HG02981 (cell line): ENCODE measurements around the gene CDK14.
"Not testable (repeated sequence)": the region's sequence is repeated elsewhere in the genome, so short reads cannot be mapped to it uniquely, and the experiment has no call there.

Experiments
- ATAC-seq: cut with Tn5 transposase; IDR thresholded peaks from one replicate; pipeline ENCODE4 v1.9.1; 2021; ENCODE audit warnings: mild to moderate bottlenecking, moderate library complexity; ENCODE audit not compliant: unreplicated experiment

The CDK14 gene

DNA sequence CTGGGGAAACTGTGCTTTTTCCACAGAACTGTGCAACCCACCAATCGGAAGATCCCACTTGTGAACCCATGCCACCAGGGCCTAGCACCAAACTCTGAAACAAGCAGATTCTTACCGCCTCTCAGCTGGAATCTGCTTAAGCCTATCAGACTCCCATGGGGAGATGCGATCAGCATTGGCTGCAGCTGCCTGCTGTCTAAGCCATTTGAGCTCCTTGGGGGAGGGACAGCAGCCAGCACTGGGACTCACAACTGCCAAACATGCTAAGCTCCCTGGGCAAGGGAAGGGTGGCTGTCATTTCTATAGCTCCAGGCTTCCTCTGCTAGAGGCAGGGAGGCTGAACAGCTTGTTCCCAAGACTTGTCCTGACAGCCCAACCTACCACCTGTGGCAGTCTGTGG is 283.8 kb downstream of the CDK14 start:
- ATAC-seq = no peak

- ATAC-seq = no peak
Observed at GRCh38 chr7:90886416-90886815, 290.3 kb downstream of the CDK14 start.

DNA sequence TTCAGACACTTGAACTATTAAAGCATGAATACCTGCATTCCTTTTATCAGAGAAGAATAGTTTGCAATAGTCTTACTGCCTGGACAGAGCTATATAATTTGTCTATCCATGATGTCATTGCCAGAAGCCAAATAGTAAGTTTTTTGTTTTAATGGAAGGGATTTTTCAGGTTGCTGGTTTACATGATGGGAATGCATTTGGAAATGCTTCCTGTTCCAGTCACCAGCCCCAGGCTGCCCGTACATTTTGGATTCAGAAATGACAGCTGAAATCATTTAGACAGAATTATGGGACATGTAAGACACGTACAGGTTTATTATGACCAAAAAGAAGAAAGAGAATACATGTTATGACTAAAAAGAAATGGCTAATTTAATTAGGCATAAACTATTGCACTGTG is 293.1 kb downstream of the CDK14 start:
- no peak for ATAC-seq

- no peak for ATAC-seq
Observed at GRCh38 chr7:90889644-90890043, 293.5 kb downstream of the CDK14 start.

DNA sequence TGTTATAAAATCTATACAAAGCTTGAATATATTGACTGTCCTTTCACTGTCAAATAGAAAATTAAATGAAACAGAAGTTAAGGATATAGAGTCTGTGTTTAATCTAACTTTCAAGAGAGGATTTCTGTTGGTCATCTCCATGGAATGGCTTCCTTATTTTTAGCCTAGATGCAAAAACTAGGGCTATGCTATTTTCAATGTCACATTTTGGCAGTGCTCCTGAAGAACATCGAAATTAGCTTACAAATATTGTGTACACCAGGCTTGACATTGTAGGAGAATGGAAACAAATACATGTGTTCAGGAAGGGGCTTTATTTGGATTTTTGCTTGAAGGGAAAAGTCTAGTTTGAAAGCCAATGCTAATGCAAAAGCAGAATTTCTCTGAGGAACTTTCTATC is 295.4 kb downstream of the CDK14 start:
- ATAC-seq = no peak

GRCh38 chr7:90892213-90892612 is 296.1 kb downstream of the CDK14 start:
- peak; percentile 83 for ATAC-seq

- no peak for ATAC-seq
Observed at GRCh38 chr7:90894122-90894521, 298.0 kb downstream of the CDK14 start.

DNA sequence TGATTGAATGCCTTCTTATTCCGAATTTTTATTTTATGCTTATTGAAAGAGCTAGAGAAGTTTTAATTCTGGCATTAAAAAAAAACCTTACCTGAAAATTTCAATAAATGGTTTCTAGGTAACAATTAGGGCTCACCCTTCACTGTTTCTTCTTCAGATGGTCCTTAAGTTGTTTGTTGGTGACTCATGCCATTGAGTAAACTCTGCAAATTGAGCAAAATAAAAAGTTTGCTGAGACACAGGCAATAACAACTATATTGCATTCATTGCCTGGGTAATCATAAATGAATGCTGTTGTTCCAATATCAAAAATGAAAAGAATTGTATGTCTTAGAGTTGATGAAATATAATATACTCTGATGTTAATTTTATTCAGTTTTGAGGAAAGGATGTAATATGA is 300.3 kb downstream of the CDK14 start:
- no peak for ATAC-seq

GRCh38 chr7:90897961-90898469 is 301.9 kb downstream of the CDK14 start:
- ATAC-seq = no peak

- ATAC-seq = no peak
Observed at GRCh38 chr7:90900628-90901356, 304.7 kb downstream of the CDK14 start.

DNA sequence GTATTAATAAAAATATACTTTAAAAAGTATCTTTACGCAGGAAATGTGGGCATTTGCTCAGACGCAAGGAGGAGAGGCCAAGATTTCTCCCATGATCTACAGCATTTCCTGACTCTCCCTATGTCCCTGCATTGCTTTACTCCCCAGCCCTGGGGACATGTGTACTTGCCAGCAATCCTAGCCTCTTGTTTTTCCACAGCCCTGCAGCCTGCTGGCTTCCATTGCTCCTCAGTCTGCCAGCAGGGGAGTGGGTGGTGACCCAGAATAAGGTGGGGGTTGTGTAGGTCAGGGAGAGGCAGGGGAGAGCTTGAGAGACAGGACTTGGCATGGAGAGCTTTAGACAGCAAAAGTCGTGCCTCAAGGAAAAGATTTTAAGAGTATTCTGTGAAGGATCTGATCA is 307.7 kb downstream of the CDK14 start:
- no peak for ATAC-seq

GRCh38 chr7:90910136-90910535 is 314.0 kb downstream of the CDK14 start:
- no peak for ATAC-seq

DNA sequence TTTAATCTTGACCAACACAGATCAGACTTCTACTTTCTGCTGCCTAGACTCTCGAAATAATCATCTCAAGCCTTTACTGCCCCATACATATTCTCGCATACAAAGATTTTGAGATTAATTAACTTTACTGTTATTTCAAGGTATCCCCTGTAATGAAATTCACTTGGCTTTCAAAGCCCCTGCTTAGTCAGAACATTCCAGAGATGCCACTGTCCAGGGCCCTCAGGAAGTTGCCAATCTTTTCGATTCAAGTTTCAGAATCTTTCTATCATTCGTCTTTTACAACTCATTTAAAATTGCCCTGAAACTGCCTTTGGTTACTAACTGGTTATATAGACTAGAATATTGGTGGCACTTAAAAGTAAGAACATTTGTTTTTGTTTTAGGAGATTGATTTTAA is 320.2 kb downstream of the CDK14 start:
- no peak for ATAC-seq

GRCh38 chr7:90917539-90917938 is 321.4 kb downstream of the CDK14 start:
- ATAC-seq = no peak

GRCh38 chr7:90918303-90918702 is 322.2 kb downstream of the CDK14 start:
- no peak for ATAC-seq

- ATAC-seq = no peak
Observed at GRCh38 chr7:90919816-90920215, 323.7 kb downstream of the CDK14 start.

GRCh38 chr7:90920336-90920735 is 324.2 kb downstream of the CDK14 start:
- ATAC-seq = no peak

DNA sequence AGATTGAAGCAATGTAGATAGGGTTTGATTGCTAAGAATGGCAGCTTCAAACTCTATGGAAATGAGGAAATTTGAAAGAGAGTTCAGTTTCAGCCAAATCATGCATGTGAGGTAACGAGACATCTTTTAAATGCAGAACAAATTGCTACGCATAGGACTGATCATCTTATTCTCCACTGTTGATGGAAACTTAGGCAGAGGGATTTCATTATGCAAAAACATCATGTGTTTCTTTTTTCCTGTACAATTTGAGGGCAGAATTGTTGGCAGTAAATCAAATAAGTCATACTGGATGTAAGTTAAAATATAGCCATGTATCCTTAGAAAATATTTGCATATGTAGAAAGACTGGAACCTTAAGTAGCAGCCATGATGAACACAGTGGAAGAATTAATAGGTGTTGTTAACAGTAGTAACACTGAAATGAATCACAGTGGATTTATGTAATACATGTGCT is 327.4 kb downstream of the CDK14 start:
- no peak for ATAC-seq

GRCh38 chr7:90928700-90929424 is 332.7 kb downstream of the CDK14 start:
- not testable (repeated sequence) for ATAC-seq

- ATAC-seq = peak; percentile 98
Observed at GRCh38 chr7:90931986-90932916, 336.1 kb downstream of the CDK14 start.

- ATAC-seq = no peak
Observed at GRCh38 chr7:90933041-90933440, 336.9 kb downstream of the CDK14 start.
